Measurements from ENCODE around the gene DPEP3. TPM values are rescaled to one million over a fixed set of nuclear protein-coding genes. Genes with fewer than 3 reads are reported as not detected.
"Not testable (repeated sequence)": the region's sequence is repeated elsewhere in the genome, so short reads cannot be mapped to it uniquely, and the experiment has no call there.

The DPEP3 gene
- total and polyA plus RNA-seq, 7 donors: 0.10 to 0.45 (median 0.17) TPM; not detected in 2

DNA sequence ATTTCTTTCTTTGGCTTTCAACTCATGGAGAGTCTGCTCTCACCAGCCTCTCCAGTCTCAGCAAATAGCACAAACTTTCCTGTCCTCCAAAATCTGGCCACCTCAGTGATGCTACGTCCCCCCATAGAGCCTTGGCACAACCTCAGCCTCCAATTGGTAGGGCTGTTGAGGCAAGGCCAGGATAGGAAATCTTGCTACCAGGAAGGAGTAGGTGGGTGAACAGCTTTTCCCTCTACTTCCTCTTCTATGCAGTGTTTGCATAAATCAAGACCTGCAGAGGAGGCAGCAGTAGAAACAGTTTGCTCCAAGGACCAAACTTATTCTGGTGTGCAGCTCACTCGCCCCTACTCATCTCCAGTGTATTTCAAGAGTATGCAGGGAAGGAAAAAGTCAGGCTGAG, 19.7 kb upstream of the DPEP3 start:
- peak overlapping the region; percentile 41 for H3K27ac ChIP-seq
- no peaks in the 10 kb centered on the region for H3K9me3 ChIP-seq
- intact Hi-C loops (cut with DNase I): no loop called here
- no peaks in the 10 kb centered on the region for H3K36me3 ChIP-seq (ENCODE audit: insufficient read depth in 1 of 2, low read depth in 1 of 2)
- TF ChIP-seq, protein P1, sequence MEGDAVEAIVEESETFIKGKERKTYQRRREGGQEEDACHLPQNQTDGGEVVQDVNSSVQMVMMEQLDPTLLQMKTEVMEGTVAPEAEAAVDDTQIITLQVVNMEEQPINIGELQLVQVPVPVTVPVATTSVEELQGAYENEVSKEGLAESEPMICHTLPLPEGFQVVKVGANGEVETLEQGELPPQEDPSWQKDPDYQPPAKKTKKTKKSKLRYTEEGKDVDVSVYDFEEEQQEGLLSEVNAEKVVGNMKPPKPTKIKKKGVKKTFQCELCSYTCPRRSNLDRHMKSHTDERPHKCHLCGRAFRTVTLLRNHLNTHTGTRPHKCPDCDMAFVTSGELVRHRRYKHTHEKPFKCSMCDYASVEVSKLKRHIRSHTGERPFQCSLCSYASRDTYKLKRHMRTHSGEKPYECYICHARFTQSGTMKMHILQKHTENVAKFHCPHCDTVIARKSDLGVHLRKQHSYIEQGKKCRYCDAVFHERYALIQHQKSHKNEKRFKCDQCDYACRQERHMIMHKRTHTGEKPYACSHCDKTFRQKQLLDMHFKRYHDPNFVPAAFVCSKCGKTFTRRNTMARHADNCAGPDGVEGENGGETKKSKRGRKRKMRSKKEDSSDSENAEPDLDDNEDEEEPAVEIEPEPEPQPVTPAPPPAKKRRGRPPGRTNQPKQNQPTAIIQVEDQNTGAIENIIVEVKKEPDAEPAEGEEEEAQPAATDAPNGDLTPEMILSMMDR (IDR thresholded peaks at IDR 0.05): no peak
- DNase-seq (no peak), ATAC-seq (peak in 1 of 4 donors; percentile 14)
- 57 to 70% (median 66%) methylated on average over 2 of the region's 2 CpGs for WGBS, 3 donors
- H3K4me1 ChIP-seq: no peaks in the 10 kb centered on the region
- H3K27me3 ChIP-seq (ENCODE audit: insufficient read depth in 3 of 3, low read length in 2 of 3): no peaks in the 10 kb centered on the region
- peak overlapping the region; percentile 4 for H3K4me3 ChIP-seq

DNA sequence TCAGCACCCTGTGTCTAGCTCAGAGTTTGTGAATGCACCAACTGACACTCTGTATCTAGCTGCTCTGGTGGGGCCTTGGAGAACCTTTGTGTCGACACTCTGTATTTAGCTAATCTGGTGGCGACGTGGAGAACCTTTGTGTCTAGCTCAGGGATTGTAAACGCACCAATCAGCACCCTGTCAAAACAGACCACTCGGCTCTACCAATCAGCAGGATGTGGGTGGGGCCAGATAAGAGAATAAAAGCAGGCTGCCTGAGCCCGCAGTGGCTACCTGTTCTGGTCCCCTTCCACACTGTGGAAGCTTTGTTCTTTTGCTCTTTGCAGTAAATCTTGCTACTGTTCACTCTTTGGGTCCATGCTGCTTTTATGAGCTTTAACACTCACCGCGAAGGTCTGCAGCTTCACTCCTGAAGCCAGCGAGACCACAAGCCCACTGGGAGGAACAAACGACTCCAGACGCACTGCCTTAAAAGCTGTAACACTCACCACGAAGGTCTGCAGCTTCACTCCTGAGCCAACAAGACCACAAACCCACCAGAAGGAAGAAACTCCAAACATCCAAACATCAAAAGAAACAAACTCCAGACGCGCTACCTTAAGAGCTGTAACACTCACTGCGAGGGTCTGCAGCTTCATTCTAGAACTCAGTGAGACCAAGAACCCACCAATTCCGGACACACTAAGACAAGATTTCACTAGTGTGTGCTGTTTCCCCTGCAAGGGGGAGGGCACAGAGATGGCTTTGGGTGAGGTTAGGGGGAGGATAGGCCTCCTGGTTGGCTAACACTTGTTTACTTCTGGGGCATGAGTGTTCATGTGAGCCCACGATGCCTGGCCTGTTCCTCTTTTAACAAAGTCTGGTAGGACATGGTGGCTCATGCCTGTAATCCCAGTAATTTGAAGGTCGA, 18.7 kb upstream of the DPEP3 start, which contains the start of gene DPEP2:
Gene DPEP2, minus strand, starts transcription at position 706 of the 910 bp plus-strand sequence. CDS start 6,272 bp downstream, outside the sequence.
- H3K9me3 ChIP-seq; DNase-seq; H3K27me3 ChIP-seq (ENCODE audit: insufficient read depth in 3 of 3, low read length in 2 of 3); H3K4me1 ChIP-seq; intact Hi-C loops (cut with DNase I); H3K36me3 ChIP-seq (ENCODE audit: insufficient read depth in 1 of 2, low read depth in 1 of 2): not testable (repeated sequence)
- 63 to 75% (median 67%) methylated on average over 18 of the region's 18 CpGs for WGBS, 3 donors
- H3K4me3 ChIP-seq: peak within 1 kb of the TSS; percentile 4
- ATAC-seq: peak in 3 of 4 donors; percentile 33 to 44 (median 35)
- H3K27ac ChIP-seq: peak within 1 kb of the TSS; percentile 41

DNA sequence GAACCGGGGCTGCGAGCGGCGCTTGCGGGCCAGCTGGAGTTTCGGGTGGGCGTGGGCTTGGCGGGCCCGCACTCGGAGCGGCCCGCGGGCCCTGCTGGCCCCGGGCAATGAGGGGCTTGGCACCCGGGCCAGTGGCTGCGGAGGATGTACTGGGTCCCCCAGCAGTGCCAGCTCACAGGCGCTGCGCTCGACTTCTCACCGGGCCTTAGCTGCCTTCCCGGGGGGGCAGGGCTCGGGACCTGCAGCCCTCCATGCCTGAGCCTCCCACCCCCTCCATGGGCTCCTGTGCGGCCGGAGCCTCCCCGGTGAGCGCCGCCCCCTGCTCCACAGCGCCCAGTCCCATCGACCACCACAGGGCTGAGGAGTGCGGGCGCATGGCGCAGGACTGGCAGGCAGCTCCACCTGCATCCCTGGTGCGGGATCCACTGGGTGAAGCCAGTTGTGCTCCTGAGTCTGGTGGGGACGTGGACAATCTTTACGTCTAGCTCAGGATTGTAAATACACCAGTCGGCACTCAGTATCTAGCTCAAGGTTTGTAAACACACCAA, 18.0 kb upstream of the DPEP3 start:
- WGBS, 3 donors: 91 to 96% (median 92%) methylated on average over 25 to 36 of the region's 36 CpGs
- DNase-seq; H3K36me3 ChIP-seq (ENCODE audit: insufficient read depth in 1 of 2, low read depth in 1 of 2); ATAC-seq; H3K27ac ChIP-seq; H3K9me3 ChIP-seq; H3K4me1 ChIP-seq; H3K4me3 ChIP-seq; H3K27me3 ChIP-seq (ENCODE audit: insufficient read depth in 3 of 3, low read length in 2 of 3); intact Hi-C loops (cut with DNase I): not testable (repeated sequence)

DNA sequence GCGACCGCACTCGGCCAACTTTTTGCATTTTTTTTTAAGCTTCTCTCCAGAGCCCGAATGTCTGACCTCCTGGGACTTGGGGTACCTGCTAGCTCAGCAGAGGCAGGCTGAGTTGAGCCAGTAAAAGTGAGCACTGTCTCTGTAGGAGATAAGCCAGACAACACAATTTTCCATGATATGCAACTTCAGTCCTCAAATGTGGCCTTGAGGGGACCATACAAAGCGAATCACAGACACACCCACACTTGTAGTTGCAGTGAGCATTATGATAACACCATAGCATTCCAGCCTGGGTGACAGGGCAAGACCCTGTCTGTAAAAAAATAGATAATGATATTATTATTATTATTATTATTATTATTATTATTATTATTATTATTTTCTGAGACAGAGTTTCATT, 16.4 kb upstream of the DPEP3 start:
- Histone ChIP-seq H3K4me1 (peaks cover 15% of the 10 kb centered on the region), H3K27me3 (ENCODE audit: insufficient read depth in 3 of 3, low read length in 2 of 3) (no peaks in the 10 kb centered on the region), H3K4me3 (no peak overlapping the region), H3K36me3 (ENCODE audit: insufficient read depth in 1 of 2, low read depth in 1 of 2) (peaks cover 0 to under 1% of the 10 kb centered on the region in 2 donors), H3K9me3 (no peaks in the 10 kb centered on the region), H3K27ac (no peak overlapping the region)
- DNase-seq (no peak), ATAC-seq (no peak)
- WGBS, 3 donors: 85 to 92% (median 88%) methylated on average over 5 of the region's 5 CpGs
- intact Hi-C loops (cut with DNase I): no loop called here
- TF ChIP-seq, protein P1 (IDR thresholded peaks at IDR 0.05): no peak

DNA sequence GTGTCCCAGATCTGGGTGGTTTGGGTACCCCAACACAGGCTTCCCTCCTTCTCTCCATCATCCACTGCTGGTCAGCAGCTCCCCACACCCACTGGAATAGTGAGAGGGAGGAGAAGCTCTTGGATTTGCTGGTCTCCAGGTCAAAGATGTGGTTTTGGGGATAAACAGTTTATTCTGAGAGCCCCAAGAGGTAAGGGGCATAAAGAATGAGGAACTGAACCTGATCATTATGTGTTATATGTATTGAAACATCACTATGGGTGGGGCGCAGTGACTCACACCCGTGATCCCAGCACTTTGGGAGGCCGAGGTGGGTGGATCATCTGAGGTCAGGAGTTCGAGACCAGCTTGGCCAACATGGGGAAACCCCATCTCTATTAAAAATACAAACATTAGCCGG, 15.1 kb upstream of the DPEP3 start:
- intact Hi-C loops (cut with DNase I): no loop called here
- no peak for DNase-seq
- peaks cover 28% of the 10 kb centered on the region for H3K4me1 ChIP-seq

DNA sequence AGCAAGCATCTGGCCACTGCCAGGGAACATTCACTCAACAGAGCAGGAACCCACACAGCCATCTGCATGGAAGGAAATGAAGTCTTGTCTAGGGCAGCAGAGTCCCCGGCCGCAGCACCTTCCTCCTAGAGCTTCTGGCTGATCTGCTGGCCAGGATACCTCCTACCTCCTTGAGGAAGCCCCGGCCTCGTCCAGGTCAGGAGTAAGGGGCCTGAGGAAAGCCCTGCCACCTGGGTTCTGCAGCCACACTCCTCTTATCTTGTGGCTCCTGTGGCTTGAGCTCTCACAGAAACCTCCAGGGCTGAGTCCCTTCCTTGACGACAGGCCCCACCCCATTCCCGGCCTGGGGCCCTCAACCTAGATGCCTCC, 13.7 kb upstream of the DPEP3 start:
- 67 to 91% (median 76%) methylated on average over 2 to 5 of the region's 6 CpGs for WGBS, 3 donors
- not testable (repeated sequence) for DNase-seq; H3K36me3 ChIP-seq (ENCODE audit: insufficient read depth in 1 of 2, low read depth in 1 of 2); H3K9me3 ChIP-seq; ATAC-seq; H3K27me3 ChIP-seq (ENCODE audit: insufficient read depth in 3 of 3, low read length in 2 of 3)
- intact Hi-C loops (cut with DNase I): loop anchor here (5.0 kb wide), 2 partner anchors 68 to 238 kb away; no protein-coding TSS in a partner anchor
- Histone ChIP-seq H3K4me3 (peak overlapping the region; percentile 64), H3K27ac (peak overlapping the region; percentile 81), H3K4me1 (peaks cover 40% of the 10 kb centered on the region)

More for the DNA sequence above, 15.1 kb upstream of the DPEP3 start:
- Histone ChIP-seq H3K4me3 (no peak overlapping the region), H3K27me3 (ENCODE audit: insufficient read depth in 3 of 3, low read length in 2 of 3) (no peaks in the 10 kb centered on the region), H3K9me3 (no peaks in the 10 kb centered on the region), H3K27ac (no peak overlapping the region), H3K36me3 (ENCODE audit: insufficient read depth in 1 of 2, low read depth in 1 of 2) (peaks cover 0 to 8% of the 10 kb centered on the region in 2 donors)
- TF ChIP-seq, protein P1 (IDR thresholded peaks at IDR 0.05): no peak
- 79 to 85% (median 83%) methylated on average over 5 of the region's 5 CpGs for WGBS, 3 donors
- no peak for ATAC-seq
